ENCODE measurements around the gene INPP5A. TPM values are rescaled to one million over a fixed set of nuclear protein-coding genes. Genes with fewer than 3 reads are reported as not detected.

INPP5A gene
- total and polyA plus RNA-seq, 4 donors = 12.4 to 39.9 (median 28.2) TPM

DNA sequence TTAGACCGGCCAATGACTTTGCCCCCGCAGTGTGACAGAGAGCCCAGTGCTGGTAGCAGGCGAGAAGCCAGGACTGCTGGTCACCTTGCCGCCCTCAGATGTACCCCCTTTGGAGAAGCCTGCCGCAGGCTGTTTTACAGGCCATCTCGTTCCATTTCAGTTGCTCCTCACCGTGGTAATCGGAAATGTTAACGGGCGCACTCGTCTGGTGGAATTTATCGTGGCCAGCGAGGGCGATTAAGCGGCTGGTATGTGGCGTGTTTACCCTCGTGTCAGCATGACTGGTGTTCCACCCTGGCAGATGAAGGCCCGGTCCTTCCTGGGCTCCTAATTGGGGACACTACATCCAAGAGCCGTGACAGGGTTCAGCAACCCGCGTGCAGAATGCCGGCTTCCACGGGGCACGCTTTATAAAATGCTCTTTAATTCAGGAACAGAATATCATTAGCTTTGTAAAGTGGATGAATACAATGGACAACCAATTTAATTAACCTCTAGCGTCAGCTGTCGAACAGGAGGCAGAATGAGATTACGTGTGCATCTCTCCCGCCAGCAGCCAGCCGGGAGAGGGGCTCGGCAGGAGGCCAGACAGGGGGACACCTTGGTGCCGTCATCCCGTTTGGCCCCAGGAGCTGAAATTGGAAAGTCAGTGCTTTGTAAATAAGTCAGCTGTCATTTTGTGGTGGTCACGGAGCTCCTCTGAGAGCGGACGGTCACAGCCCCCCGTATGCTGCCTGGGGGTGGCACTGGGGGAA, 140.1 kb downstream of the INPP5A start:
- Histone ChIP-seq H3K4me1 (ENCODE audit: control insufficient read depth in 5 of 5, insufficient read depth in 5 of 5, low read length in 5 of 5) (peaks cover 0 to 11% (median 0%) of the 10 kb centered on the region in 5 donors), H3K9me3 (ENCODE audit: control insufficient read depth in 4 of 4, insufficient read depth in 3 of 4, low read length in 3 of 4) (peaks cover 0 to 3% (median 0%) of the 10 kb centered on the region in 4 donors), H3K36me3 (ENCODE audit: control insufficient read depth in 4 of 4, insufficient read depth in 4 of 4, low read length in 4 of 4) (peaks cover 0 to 6% (median under 1%) of the 10 kb centered on the region in 4 donors), H3K27ac (ENCODE audit: low read depth in 1 of 2, low read length in 1 of 2) (no peak overlapping the region), H3K4me3 (no peak overlapping the region), H3K27me3 (ENCODE audit: control insufficient read depth in 3 of 3, insufficient read depth in 3 of 3, low read length in 2 of 3) (no peaks in the 10 kb centered on the region), H3K9ac (ENCODE audit: insufficient read depth in 1 of 2, low read length in 2 of 2) (no peak overlapping the region)
- DNase-seq = peak in 1 of 3 donors; percentile 7
- ATAC-seq (ENCODE audit: insufficient read depth, low FRiP score) = no peak
- TF ChIP-seq CTCF (IDR thresholded peaks at IDR 0.05; ENCODE audit: control extremely low read depth, extremely low read depth) = no peak
- 89 to 90% methylated on average over 36 of the region's 36 CpGs for WGBS, 2 donors

- H3K4me3 ChIP-seq = no peak overlapping the region
- ATAC-seq (ENCODE audit: insufficient read depth, low FRiP score) (no peak), DNase-seq (peak in 1 of 3 donors; percentile 6)
- peaks cover 0 to 11% (median 0%) of the 10 kb centered on the region in 5 donors for H3K4me1 ChIP-seq (ENCODE audit: control insufficient read depth in 5 of 5, insufficient read depth in 5 of 5, low read length in 5 of 5)
- no peak for TF ChIP-seq CTCF (IDR thresholded peaks at IDR 0.05; ENCODE audit: control extremely low read depth, extremely low read depth)
- H3K36me3 ChIP-seq (ENCODE audit: control insufficient read depth in 4 of 4, insufficient read depth in 4 of 4, low read length in 4 of 4) = peaks cover 0 to 7% (median 0%) of the 10 kb centered on the region in 4 donors
- H3K27me3 ChIP-seq (ENCODE audit: control insufficient read depth in 3 of 3, insufficient read depth in 3 of 3, low read length in 2 of 3) = no peaks in the 10 kb centered on the region
- H3K9ac ChIP-seq (ENCODE audit: insufficient read depth in 1 of 2, low read length in 2 of 2) = no peak overlapping the region
- peaks cover 0 to 3% (median 0%) of the 10 kb centered on the region in 4 donors for H3K9me3 ChIP-seq (ENCODE audit: control insufficient read depth in 4 of 4, insufficient read depth in 3 of 4, low read length in 3 of 4)
- no peak overlapping the region for H3K27ac ChIP-seq (ENCODE audit: low read depth in 1 of 2, low read length in 1 of 2)
- WGBS, 2 donors = 83 to 88% methylated on average over 13 of the region's 13 CpGs
Measured at GRCh38 chr10:132678436-132679216, 141.0 kb downstream of the INPP5A start.

GRCh38 chr10:132679217-132679595, 141.6 kb downstream of the INPP5A start:
- H3K9me3 ChIP-seq (ENCODE audit: control insufficient read depth in 4 of 4, insufficient read depth in 3 of 4, low read length in 3 of 4) = peaks cover 0 to 3% (median 0%) of the 10 kb centered on the region in 4 donors
- ATAC-seq (ENCODE audit: insufficient read depth, low FRiP score) (no peak), DNase-seq (peak in 1 of 3 donors; percentile 4)
- peaks cover 0 to 7% (median 0%) of the 10 kb centered on the region in 4 donors for H3K36me3 ChIP-seq (ENCODE audit: control insufficient read depth in 4 of 4, insufficient read depth in 4 of 4, low read length in 4 of 4)
- H3K4me3 ChIP-seq = no peak overlapping the region
- WGBS, 2 donors = 95 to 97% methylated on average over 10 of the region's 10 CpGs
- H3K27me3 ChIP-seq (ENCODE audit: control insufficient read depth in 3 of 3, insufficient read depth in 3 of 3, low read length in 2 of 3) = no peaks in the 10 kb centered on the region
- no peak overlapping the region for H3K27ac ChIP-seq (ENCODE audit: low read depth in 1 of 2, low read length in 1 of 2)
- peaks cover 0 to 11% (median 0%) of the 10 kb centered on the region in 5 donors for H3K4me1 ChIP-seq (ENCODE audit: control insufficient read depth in 5 of 5, insufficient read depth in 5 of 5, low read length in 5 of 5)
- H3K9ac ChIP-seq (ENCODE audit: insufficient read depth in 1 of 2, low read length in 2 of 2) = no peak overlapping the region
- TF ChIP-seq CTCF (IDR thresholded peaks at IDR 0.05; ENCODE audit: control extremely low read depth, extremely low read depth) = no peak
